Measurements from ENCODE around the gene FNDC11.
"Not testable (repeated sequence)": the region's sequence is repeated elsewhere in the genome, so short reads cannot be mapped to it uniquely, and the experiment has no call there.

FNDC11 gene

DNA sequence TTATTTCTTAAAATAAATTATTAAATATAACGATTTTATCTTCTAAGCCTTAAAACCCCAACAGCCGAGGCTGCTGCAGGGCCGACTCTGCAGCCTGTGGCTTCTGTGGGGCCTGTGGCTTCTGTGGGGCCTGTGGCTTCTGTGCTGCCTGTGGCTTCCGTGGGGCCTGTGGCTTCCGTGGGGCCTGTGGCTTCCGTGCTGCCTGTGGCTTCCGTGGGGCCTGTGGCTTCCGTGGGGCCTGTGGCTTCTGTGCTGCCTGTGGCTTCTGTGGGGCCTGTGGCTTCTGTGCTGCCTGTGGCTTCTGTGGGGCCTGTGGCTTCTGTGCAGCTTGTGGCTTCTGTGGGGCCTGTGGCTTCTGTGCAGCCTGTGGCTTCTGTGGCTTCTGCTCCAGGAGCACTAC is 47.7 kb downstream of the FNDC11 start:
- not testable (repeated sequence) for DNase-seq

DNA sequence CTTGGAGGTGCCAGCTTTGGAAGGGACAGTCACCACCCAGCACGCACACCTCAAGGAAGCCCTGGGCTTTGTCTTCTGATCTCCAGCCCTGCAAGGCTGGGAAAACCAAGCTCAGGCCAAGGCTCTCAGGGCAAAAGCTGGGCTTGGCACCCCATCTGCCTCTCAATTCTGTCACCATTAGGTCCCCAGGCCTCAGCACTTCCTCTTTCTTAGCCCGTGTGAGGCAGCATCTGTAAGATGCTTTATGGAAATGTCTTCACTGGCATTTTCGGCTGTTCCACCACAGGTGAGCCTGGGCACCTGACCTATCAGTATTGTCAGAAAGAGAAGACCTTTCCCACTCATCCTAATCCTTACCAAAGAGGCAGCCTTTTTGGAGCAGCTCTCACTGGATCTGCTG is 48.4 kb downstream of the FNDC11 start:
- DNase-seq = no peak

All from central memory CD4-positive, alpha-beta T cell (primary cell).